Measurements from ENCODE around the gene CMBL.
A peak's percentile ranks its signal among the peaks of the same experiment; 100 is the strongest.
"Not testable (repeated sequence)": the region's sequence is repeated elsewhere in the genome, so short reads cannot be mapped to it uniquely, and the experiment has no call there.

The CMBL gene

GRCh38 chr5:10307206-10308148 lies at the start of gene CMBL:
Gene CMBL, minus strand, starts transcription at chr5:10307902. Its CDS starts 17,140 bp downstream, at chr5:10290762.
- DNase-seq (ENCODE audit: low read depth in 2 of 2), result peak in 1 of 2 donors; percentile 3

- no peak for DNase-seq (ENCODE audit: low read depth in 2 of 2)
Observed at GRCh38 chr5:10355071-10355889, 47.6 kb upstream of the CMBL start.

- DNase-seq (ENCODE audit: low read depth in 2 of 2), result peak; percentile 20 to 42
Observed at GRCh38 chr5:10354048-10354872, 46.6 kb upstream of the CMBL start.

GRCh38 chr5:10353241-10354047 lies 45.7 kb upstream of the CMBL start, which contains the start of gene MARCHF6:
Gene MARCHF6, plus strand, starts transcription at chr5:10353695. Its CDS starts 204 bp downstream, at chr5:10353899.
- peak; percentile 89 to 94 for DNase-seq (ENCODE audit: low read depth in 2 of 2)

GRCh38 chr5:10352430-10353240 lies 44.9 kb upstream of the CMBL start:
- peak in 1 of 2 donors; percentile 5 for DNase-seq (ENCODE audit: low read depth in 2 of 2)

GRCh38 chr5:10351919-10352318 lies 44.2 kb upstream of the CMBL start:
- DNase-seq (ENCODE audit: low read depth in 2 of 2), result no peak

GRCh38 chr5:10351199-10351905 lies 43.6 kb upstream of the CMBL start:
- DNase-seq (ENCODE audit: low read depth in 2 of 2), result no peak

- no peak for DNase-seq (ENCODE audit: low read depth in 2 of 2)
Observed at GRCh38 chr5:10348258-10348657, 40.6 kb upstream of the CMBL start.

GRCh38 chr5:10344461-10345106 lies 36.9 kb upstream of the CMBL start:
- DNase-seq (ENCODE audit: low read depth in 2 of 2), result not testable (repeated sequence)

GRCh38 chr5:10343486-10343885 lies 35.8 kb upstream of the CMBL start:
- DNase-seq (ENCODE audit: low read depth in 2 of 2), result no peak

- DNase-seq (ENCODE audit: low read depth in 2 of 2), result no peak
Observed at GRCh38 chr5:10339958-10340357, 32.3 kb upstream of the CMBL start.

GRCh38 chr5:10339058-10339811 lies 31.5 kb upstream of the CMBL start:
- no peak for DNase-seq (ENCODE audit: low read depth in 2 of 2)

- no peak for DNase-seq (ENCODE audit: low read depth in 2 of 2)
Observed at GRCh38 chr5:10338686-10339057, 31.0 kb upstream of the CMBL start.

GRCh38 chr5:10337986-10338385 lies 30.3 kb upstream of the CMBL start:
- no peak for DNase-seq (ENCODE audit: low read depth in 2 of 2)

GRCh38 chr5:10337107-10337506 lies 29.4 kb upstream of the CMBL start:
- DNase-seq (ENCODE audit: low read depth in 2 of 2), result no peak

- no peak for DNase-seq (ENCODE audit: low read depth in 2 of 2)
Observed at GRCh38 chr5:10335711-10336470, 28.2 kb upstream of the CMBL start.

GRCh38 chr5:10334831-10335230 lies 27.1 kb upstream of the CMBL start:
- no peak for DNase-seq (ENCODE audit: low read depth in 2 of 2)

All from stimulated activated CD8-positive, alpha-beta memory T cell treated with anti-CD3 and anti-CD28 coated beads, Interleukin-7, amount 100 ng/mL, for 4 hours (primary cell).